Dendritic cell treated with granulocyte-macrophage colony-stimulating factor and Interleukin-4, amounts not matched to agents 40 ng/mL and 50 ng/mL, for 4 days (primary cell): Measurements from ENCODE around the gene ACOT11.

Experiments used
- H3K27ac Mint-ChIP-seq: one replicate; pipeline ENCODE4 v1.8.0; 2022; ENCODE audit warnings: mild to moderate bottlenecking, mixed read lengths
- H3K27me3 Mint-ChIP-seq: one replicate; pipeline ENCODE4 v1.8.0; 2022; ENCODE audit warnings: mild to moderate bottlenecking, mixed read lengths
- H3K36me3 Mint-ChIP-seq: one replicate; pipeline ENCODE4 v1.8.0; 2022; ENCODE audit warnings: low read depth, mixed read lengths
- H3K4me1 Mint-ChIP-seq: one replicate; pipeline ENCODE4 v1.8.0; 2022; ENCODE audit warnings: low read depth, mixed read lengths
- H3K4me3 Mint-ChIP-seq: one replicate; pipeline ENCODE4 v1.8.0; 2022; ENCODE audit warnings: mild to moderate bottlenecking, moderate library complexity, mixed read lengths
- H3K9me3 Mint-ChIP-seq: one replicate; pipeline ENCODE4 v1.8.0; 2022; ENCODE audit warnings: mixed read lengths
- intact Hi-C: fragments of 100-400 bp; cut with micrococcal nuclease; formaldehyde crosslinking; loops from one replicate; pipeline ENCODE4 v1.15.0; 2022

ACOT11 gene

GRCh38 chr1:54658164-54658913, 110.3 kb downstream of the ACOT11 start:
- H3K4me3 Mint-ChIP-seq: no peak overlapping the region
- H3K36me3 Mint-ChIP-seq: no peaks in the 10 kb centered on the region
- H3K9me3 Mint-ChIP-seq: peaks cover 15% of the 10 kb centered on the region
- intact Hi-C loops: no loop called here
- no peak overlapping the region for H3K27ac Mint-ChIP-seq
- H3K4me1 Mint-ChIP-seq: no peaks in the 10 kb centered on the region
- H3K27me3 Mint-ChIP-seq: no peaks in the 10 kb centered on the region
